HCT116 (cell line): Measurements from ENCODE around the gene HMGCLL1. TPM values are rescaled to one million over a fixed set of nuclear protein-coding genes. Genes with fewer than 3 reads are reported as not detected.

Experiments used
- ATAC-seq: fragments of 200-7000 bp; cut with Tn5 transposase; 2 replicates; pipeline ENCODE4 v1.9.1; 2020; ENCODE audit warnings: mild to moderate bottlenecking, moderate library complexity
- BruUV-seq: library from RNA; stranded (reverse); fragments of 400-500 nt; replicated peaks from 2 replicates; lab custom pipeline; 2021; lab: Mats Ljungman, UMichigan
- CTCF ChIA-PET: fragments of 300-600 bp; sonication (Branson Sonifier 250); formaldehyde crosslinking; loops from one replicate; lab custom pipeline; 2021; ENCODE audit warnings: antibody characterized with exemption; lab: Charles Lee
- POLR2A ChIA-PET: fragments of 300-600, 350-600 bp; sonication (Branson Sonifier 250); formaldehyde crosslinking; loops from one replicate; lab custom pipeline; 2021; ENCODE audit warnings: antibody characterized with exemption; lab: Charles Lee
- RAD21 ChIA-PET, 2 experiments: fragments of 300-600 bp; sonication (Branson Sonifier 250); formaldehyde crosslinking; loops; one replicate each; lab custom pipeline; 2023; ENCODE audit warnings: low total read pairs in 2 of 2; ENCODE audit not compliant: uncharacterized antibody in 2 of 2, unreplicated experiment in 2 of 2, low non-redundant PET in 1 of 2; lab: Charles Lee
- DNase-seq: peaks from one replicate; pipeline ENCODE4 v3.0.0-alpha.2; 2010; ENCODE audit warnings: low read depth, low spot score
- H2AFZ ChIP-seq: fragments of 200-600 bp; shearing (Covaris generic), sonication (generic); 2 replicates; pipeline ENCODE4 v1.6.1; 2017; ENCODE audit warnings: low read depth, mixed run types, mixed read lengths, antibody characterized with exemption, low read length; ENCODE audit not compliant: poor library complexity, severe bottlenecking
- H3K27ac ChIP-seq: 2 replicates; pipeline ENCODE4 v1.5.1; 2012; ENCODE audit warnings: low read depth, low read length
- H3K27me3 ChIP-seq: fragments of 200-600 bp; sonication (generic); 2 replicates; pipeline ENCODE4 v1.6.1; 2016; ENCODE audit warnings: mixed run types, low read length, mixed read lengths; ENCODE audit not compliant: insufficient read depth
- H3K36me3 ChIP-seq, 2 experiments: fragments of 200-500 bp in 1 of 2; fragments of 200-600 bp in 1 of 2; sonication (Bioruptor generic) in 1 of 2; sonication (generic) in 1 of 2; 2 replicates each; pipeline versions ENCODE4 v1.5.1 to v1.6.1; 2014 to 2016; ENCODE audit warnings: low read length in 2 of 2, inconsistent platforms in 1 of 2, mixed read lengths in 1 of 2, mixed run types in 1 of 2; ENCODE audit not compliant: insufficient read depth in 2 of 2, control insufficient read depth in 1 of 2
- H3K4me1 ChIP-seq, 2 experiments: fragments of 200-600 bp in 1 of 2; sonication (generic) in 1 of 2; 2 replicates each; pipeline versions ENCODE4 v1.5.1 to v1.6.1; 2012 to 2017; ENCODE audit warnings: low read length in 2 of 2, inconsistent platforms in 1 of 2, mild to moderate bottlenecking in 1 of 2, mixed read lengths in 1 of 2, mixed run types in 1 of 2, moderate library complexity in 1 of 2; ENCODE audit not compliant: insufficient read depth in 2 of 2, control insufficient read depth in 1 of 2
- H3K4me2 ChIP-seq: fragments of 200-600 bp; sonication (generic); 2 replicates; pipeline ENCODE4 v1.6.1; 2017; ENCODE audit warnings: mixed run types, low read length, mixed read lengths
- H3K4me3 ChIP-seq, 2 experiments: fragments of 200-600 bp in 1 of 2; sonication (generic) in 1 of 2; replicated peaks in 1 of 2; 2 replicates each; pipeline ENCODE4 v1.5.1; 2011 to 2016; ENCODE audit warnings: low read length in 2 of 2, control low read depth in 1 of 2, low read depth in 1 of 2, mild to moderate bottlenecking in 1 of 2, mixed read lengths in 1 of 2, mixed run types in 1 of 2
- H3K79me2 ChIP-seq: fragments of 200-600 bp; sonication (generic); 2 replicates; pipeline ENCODE4 v1.6.1; 2017; ENCODE audit warnings: mild to moderate bottlenecking, mixed run types, low read length, moderate library complexity, mixed read lengths; ENCODE audit not compliant: insufficient read depth
- H3K9ac ChIP-seq: fragments of 200-600 bp; sonication (generic); 2 replicates; pipeline ENCODE4 v1.6.1; 2016; ENCODE audit warnings: low read length, mixed read lengths
- H3K9me2 ChIP-seq: fragments of 200-600 bp; sonication (generic), shearing (Covaris generic); 2 replicates; pipeline ENCODE4 v1.6.1; 2017; ENCODE audit warnings: mixed run types, mild to moderate bottlenecking, moderate library complexity; ENCODE audit not compliant: insufficient read depth
- H3K9me3 ChIP-seq, 2 experiments: fragments of 200-500 bp in 1 of 2; fragments of 200-600 bp in 1 of 2; sonication (Bioruptor generic) in 1 of 2; sonication (generic) in 1 of 2; 2 replicates each; pipeline ENCODE4 v1.6.1; 2014 to 2017; ENCODE audit warnings: low read length in 2 of 2, mixed read lengths in 2 of 2, inconsistent platforms in 1 of 2, low read depth in 1 of 2, mild to moderate bottlenecking in 1 of 2, mixed run types in 1 of 2, moderate library complexity in 1 of 2; ENCODE audit not compliant: control insufficient read depth in 1 of 2, insufficient read depth in 1 of 2
- H4K20me1 ChIP-seq: fragments of 200-600 bp; sonication (generic), shearing (Covaris generic); 2 replicates; pipeline ENCODE4 v1.6.1; 2017; ENCODE audit warnings: mixed run types, mild to moderate bottlenecking, moderate library complexity; ENCODE audit not compliant: insufficient read depth
- CBX3 ChIP-seq: IDR thresholded peaks from 2 replicates; pipeline ENCODE4 v1.6.1; 2012; ENCODE audit warnings: low read depth
- RAD21 ChIP-seq: IDR thresholded peaks from 2 replicates; pipeline ENCODE4 v1.6.1; 2012; ENCODE audit warnings: low read depth, mild to moderate bottlenecking
- REST ChIP-seq: IDR thresholded peaks from 2 replicates; pipeline ENCODE4 v1.6.1; 2012; ENCODE audit warnings: low read depth
- YY1 ChIP-seq: IDR thresholded peaks from 2 replicates; pipeline ENCODE4 v1.6.1; 2011; ENCODE audit warnings: low read length, low read depth, moderate library complexity, mild to moderate bottlenecking; ENCODE audit not compliant: insufficient replicate concordance; ENCODE audit errors: extremely low read depth
- intact Hi-C: fragments of 100-400 bp; cut with micrococcal nuclease; formaldehyde crosslinking; loops from 2 replicates; pipeline ENCODE4 v1.10.0; 2022
- total RNA-seq: library from RNA; stranded (reverse); gene quantifications from one replicate; pipeline ENCODE4 v1.2.1, GENCODE V29; 2021; ENCODE audit not compliant: unreplicated experiment
- TF ChIP-seq, protein P1 (sequence below): IDR thresholded peaks from 2 replicates; pipeline ENCODE4 v1.6.1; 2012
- TF ChIP-seq, protein P2 (sequence below): IDR thresholded peaks from 2 replicates; pipeline ENCODE4 v1.6.1; 2011; ENCODE audit warnings: mild to moderate bottlenecking, low read length, moderate library complexity; ENCODE audit not compliant: insufficient replicate concordance; ENCODE audit errors: extremely low read depth

The HMGCLL1 gene
- total RNA-seq, 1 experiment from 2014 or later = not detected

DNA sequence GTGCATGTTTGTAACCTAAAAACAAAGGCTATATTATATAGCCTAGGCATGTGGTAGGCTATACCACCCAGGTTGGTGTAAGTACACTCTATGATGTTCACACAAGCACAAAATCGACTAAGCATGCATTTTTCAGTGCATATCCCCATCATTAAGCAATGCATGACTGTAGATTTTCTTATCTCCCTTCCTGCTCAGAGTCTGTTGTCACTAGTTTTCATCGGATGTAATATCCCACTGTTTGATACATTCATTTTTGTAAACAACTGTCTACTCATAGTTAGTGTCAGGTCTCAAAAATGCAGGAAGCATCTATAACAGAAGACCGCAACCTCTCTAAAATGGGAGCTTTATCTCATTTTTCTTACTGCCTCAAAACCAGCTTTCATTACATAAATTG is 181.0 kb downstream of the HMGCLL1 start:
- H3K4me2 ChIP-seq = no peak overlapping the region
- H2AFZ ChIP-seq = no peak overlapping the region
- H3K9ac ChIP-seq = no peak overlapping the region
- ATAC-seq (no peak), DNase-seq (no peak)
- H3K27me3 ChIP-seq = peaks cover 29% of the 10 kb centered on the region
- no peaks in the 10 kb centered on the region for H3K4me1 ChIP-seq
- POLR2A ChIA-PET = no interaction called here
- RAD21 ChIA-PET = no interaction called here
- intact Hi-C loops = no loop called here
- no peaks in the 10 kb centered on the region for H3K36me3 ChIP-seq
- CTCF ChIA-PET = no interaction called here
- H3K9me2 ChIP-seq = no peaks in the 10 kb centered on the region
- H3K9me3 ChIP-seq = no peaks in the 10 kb centered on the region
- H3K4me3 ChIP-seq = no peak overlapping the region
- no peaks in the 10 kb centered on the region for H3K79me2 ChIP-seq
- H3K27ac ChIP-seq = no peak overlapping the region
- BruUV-seq = no TSS peak
- no peaks in the 10 kb centered on the region for H4K20me1 ChIP-seq
- TF ChIP-seq REST (no peak), RAD21 (no peak), CBX3 (no peak)
- TF ChIP-seq, protein P1, sequence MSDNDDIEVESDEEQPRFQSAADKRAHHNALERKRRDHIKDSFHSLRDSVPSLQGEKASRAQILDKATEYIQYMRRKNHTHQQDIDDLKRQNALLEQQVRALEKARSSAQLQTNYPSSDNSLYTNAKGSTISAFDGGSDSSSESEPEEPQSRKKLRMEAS = no peak
- TF ChIP-seq, all 23 proteins: peak for 0

GRCh38 chr6:55395871-55396270 is 183.1 kb downstream of the HMGCLL1 start:
- ChIA-PET CTCF (no interaction called here), RAD21 (no interaction called here), POLR2A (no interaction called here)
- Histone ChIP-seq H3K4me2 (no peak overlapping the region), H3K27me3 (peaks cover 40% of the 10 kb centered on the region), H3K4me1 (no peaks in the 10 kb centered on the region), H2AFZ (no peak overlapping the region), H3K36me3 (no peaks in the 10 kb centered on the region), H3K9ac (no peak overlapping the region), H3K4me3 (no peak overlapping the region), H3K9me3 (no peaks in the 10 kb centered on the region), H3K9me2 (no peaks in the 10 kb centered on the region), H3K79me2 (no peaks in the 10 kb centered on the region), H3K27ac (no peak overlapping the region), H4K20me1 (no peaks in the 10 kb centered on the region)
- intact Hi-C loops = no loop called here
- TF ChIP-seq YY1 = no peak
- TF ChIP-seq, protein P2, sequence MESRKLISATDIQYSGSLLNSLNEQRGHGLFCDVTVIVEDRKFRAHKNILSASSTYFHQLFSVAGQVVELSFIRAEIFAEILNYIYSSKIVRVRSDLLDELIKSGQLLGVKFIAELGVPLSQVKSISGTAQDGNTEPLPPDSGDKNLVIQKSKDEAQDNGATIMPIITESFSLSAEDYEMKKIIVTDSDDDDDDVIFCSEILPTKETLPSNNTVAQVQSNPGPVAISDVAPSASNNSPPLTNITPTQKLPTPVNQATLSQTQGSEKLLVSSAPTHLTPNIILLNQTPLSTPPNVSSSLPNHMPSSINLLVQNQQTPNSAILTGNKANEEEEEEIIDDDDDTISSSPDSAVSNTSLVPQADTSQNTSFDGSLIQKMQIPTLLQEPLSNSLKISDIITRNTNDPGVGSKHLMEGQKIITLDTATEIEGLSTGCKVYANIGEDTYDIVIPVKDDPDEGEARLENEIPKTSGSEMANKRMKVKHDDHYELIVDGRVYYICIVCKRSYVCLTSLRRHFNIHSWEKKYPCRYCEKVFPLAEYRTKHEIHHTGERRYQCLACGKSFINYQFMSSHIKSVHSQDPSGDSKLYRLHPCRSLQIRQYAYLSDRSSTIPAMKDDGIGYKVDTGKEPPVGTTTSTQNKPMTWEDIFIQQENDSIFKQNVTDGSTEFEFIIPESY = no peak
- BruUV-seq = no TSS peak
- DNase-seq (no peak), ATAC-seq (no peak)
